IMR-90 (cell line): Measurements from ENCODE around the gene HSD3B1. TPM values are rescaled to one million over a fixed set of nuclear protein-coding genes. Genes with fewer than 3 reads are reported as not detected.

Experiments used
- ATAC-seq: fragments of 200-7000 bp; cut with Tn5 transposase; 2 replicates; pipeline ENCODE4 v1.9.1; 2020; ENCODE audit warnings: low read depth, mild to moderate bottlenecking, moderate library complexity
- BruUV-seq: library from RNA; stranded (reverse); fragments of 400-500 nt; replicated peaks from 2 replicates; lab custom pipeline; 2021; lab: Mats Ljungman, UMichigan
- CTCF ChIA-PET: fragments of 300-600 bp; formaldehyde crosslinking; extraction: SDS; loops from one replicate; lab custom pipeline; 2021; ENCODE audit warnings: antibody characterized with exemption; lab: Yijun Ruan, JAX
- POLR2A ChIA-PET: fragments of 300-600 bp; sonication (Branson Sonifier 250); formaldehyde crosslinking; loops from one replicate; lab custom pipeline; 2022; ENCODE audit warnings: antibody characterized with exemption; ENCODE audit not compliant: unreplicated experiment; lab: Charles Lee
- DNase-seq: peaks from one replicate; pipeline ENCODE4 v3.0.0; 2013
- H2AFZ ChIP-seq: replicated peaks from 2 replicates; pipeline ENCODE3; 2013; ENCODE audit warnings: low read length, mild to moderate bottlenecking; ENCODE audit not compliant: poor library complexity
- H2AK5ac ChIP-seq: 2 replicates; pipeline ENCODE4 v1.6.1; 2013; ENCODE audit warnings: low read depth, low read length, inconsistent platforms
- H2AK9ac ChIP-seq: replicated peaks from 2 replicates; pipeline ENCODE3; 2013; ENCODE audit warnings: mild to moderate bottlenecking, low read depth, low read length, moderate library complexity; ENCODE audit not compliant: poor library complexity
- H2BK120ac ChIP-seq: 2 replicates; pipeline ENCODE4 v1.6.1; 2013; ENCODE audit warnings: low read depth, low read length, inconsistent platforms
- H2BK15ac ChIP-seq: 3 replicates; pipeline ENCODE4 v1.6.1; 2013; ENCODE audit warnings: low read depth, low read length, inconsistent platforms
- H2BK20ac ChIP-seq: 2 replicates; pipeline ENCODE4 v1.6.1; 2013; ENCODE audit warnings: low read depth, mild to moderate bottlenecking, inconsistent platforms, low read length, moderate library complexity
- H2BK5ac ChIP-seq: 2 replicates; pipeline ENCODE4 v1.6.1; 2013; ENCODE audit warnings: mild to moderate bottlenecking, low read depth, low read length, inconsistent platforms; ENCODE audit not compliant: poor library complexity, severe bottlenecking
- H3K14ac ChIP-seq: replicated peaks from 2 replicates; pipeline ENCODE4 v1.6.1; 2013; ENCODE audit warnings: low read depth, low read length, inconsistent platforms
- H3K18ac ChIP-seq: 2 replicates; pipeline ENCODE4 v1.6.1; 2013; ENCODE audit warnings: low read depth, low read length, control low read depth
- H3K23ac ChIP-seq: 2 replicates; pipeline ENCODE4 v1.6.1; 2013; ENCODE audit warnings: low read depth, low read length, inconsistent platforms
- H3K27ac ChIP-seq: 2 replicates; pipeline ENCODE4 v1.5.1; 2013; ENCODE audit warnings: mild to moderate bottlenecking, control low read depth, low read length; ENCODE audit not compliant: insufficient read depth
- H3K27me3 ChIP-seq: 2 replicates; pipeline ENCODE4 v1.6.1; 2013; ENCODE audit warnings: low read length; ENCODE audit not compliant: control insufficient read depth, insufficient read depth
- H3K36me3 ChIP-seq: 2 replicates; pipeline ENCODE4 v1.6.1; 2013; ENCODE audit warnings: low read length, mixed read lengths; ENCODE audit not compliant: control insufficient read depth, insufficient read depth
- H3K4ac ChIP-seq: 2 replicates; pipeline ENCODE4 v1.6.1; 2013; ENCODE audit warnings: low read depth, low read length, inconsistent platforms
- H3K4me1 ChIP-seq: 2 replicates; pipeline ENCODE4 v1.6.1; 2013; ENCODE audit warnings: low read length, mixed read lengths; ENCODE audit not compliant: control insufficient read depth, insufficient read depth
- H3K4me2 ChIP-seq: 2 replicates; pipeline ENCODE4 v1.6.1; 2013; ENCODE audit warnings: low read depth, mild to moderate bottlenecking, control low read depth, low read length, moderate library complexity
- H3K4me3 ChIP-seq: 2 replicates; pipeline ENCODE4 v1.5.1; 2013; ENCODE audit warnings: low read depth, mild to moderate bottlenecking, control low read depth, low read length, moderate library complexity; ENCODE audit not compliant: insufficient read depth
- H3K56ac ChIP-seq: 2 replicates; pipeline ENCODE4 v1.6.1; 2013; ENCODE audit warnings: low read length, inconsistent platforms; ENCODE audit not compliant: insufficient read depth; ENCODE audit errors: extremely low read depth
- H3K79me1 ChIP-seq, 2 experiments: 2 replicates each; pipeline ENCODE4 v1.6.1; 2013; ENCODE audit warnings: low read length in 2 of 2, inconsistent platforms in 1 of 2, low read depth in 1 of 2
- H3K9ac ChIP-seq: 2 replicates; pipeline ENCODE4 v1.6.1; 2013; ENCODE audit warnings: low read depth, low read length, control low read depth
- H3K9me1 ChIP-seq: 2 replicates; pipeline ENCODE4 v1.6.1; 2013; ENCODE audit warnings: low read length, inconsistent platforms; ENCODE audit not compliant: insufficient read depth
- H3K9me3 ChIP-seq: 2 replicates; pipeline ENCODE4 v1.6.1; 2013; ENCODE audit warnings: low read length; ENCODE audit not compliant: control insufficient read depth, insufficient read depth
- H4K20me1 ChIP-seq: 2 replicates; pipeline ENCODE4 v1.6.1; 2013; ENCODE audit warnings: low read length, inconsistent platforms; ENCODE audit not compliant: insufficient read depth
- H4K5ac ChIP-seq: 2 replicates; pipeline ENCODE4 v1.6.1; 2013; ENCODE audit warnings: mild to moderate bottlenecking, low read depth, low read length, control low read depth
- H4K8ac ChIP-seq, 2 experiments: 2 replicates each; pipeline ENCODE4 v1.6.1; 2013; ENCODE audit warnings: low read depth in 2 of 2, low read length in 2 of 2, control low read depth in 1 of 2, inconsistent platforms in 1 of 2
- H4K91ac ChIP-seq: 2 replicates; pipeline ENCODE4 v1.6.1; 2013; ENCODE audit warnings: low read depth, low read length, inconsistent platforms; ENCODE audit not compliant: insufficient read depth
- CEBPB ChIP-seq: IDR thresholded peaks from 2 replicates; pipeline ENCODE4 v1.6.1; 2012; ENCODE audit warnings: low read depth, low read length, improper control_type of control experiment
- CTCF ChIP-seq: conservative IDR thresholded peaks from 2 replicates; pipeline ENCODE4 v1.5.1; 2012; ENCODE audit warnings: mild to moderate bottlenecking, low read depth, low read length, improper control_type of control experiment
- MXI1 ChIP-seq: IDR thresholded peaks from 2 replicates; pipeline ENCODE4 v1.6.1; 2012; ENCODE audit warnings: low read depth, mild to moderate bottlenecking, low read length, moderate library complexity, borderline replicate concordance
- RCOR1 ChIP-seq: IDR thresholded peaks from 2 replicates; pipeline ENCODE4 v1.6.1; 2012; ENCODE audit warnings: mild to moderate bottlenecking, low read length, improper control_type of control experiment; ENCODE audit not compliant: insufficient replicate concordance
- RFX5 ChIP-seq: IDR thresholded peaks from 2 replicates; pipeline ENCODE4 v1.8.0; 2012; ENCODE audit warnings: low read depth, mild to moderate bottlenecking, low read length, moderate library complexity
- WGBS, 2 experiments: methylation state at CpG; one replicate each; pipeline versions ENCODE4 v1.1.5 to v1.1.7; 2013; ENCODE audit warnings: missing lambda C conversion rate in 2 of 2; ENCODE audit not compliant: insufficient read length in 1 of 2; ENCODE audit errors: extremely low coverage in 2 of 2; 5-methylcytosine and 5-hydroxymethylcytosine counted together
- dilution Hi-C: fragments of 300-500 bp; cut with HindIII; formaldehyde crosslinking; loops from one replicate; pipeline ENCODE4 v1.14.3; 2018; ENCODE audit warnings: low sequenced_read_pairs; ENCODE audit not compliant: unreplicated experiment
- in situ Hi-C: fragments of 300-500 bp; cut with MboI; formaldehyde crosslinking; loops from 3 replicates; pipeline ENCODE4 v1.14.3; 2019; ENCODE audit warnings: low sequenced_read_pairs, inconsistent platforms, mixed read lengths
- intact Hi-C: fragments of 100-400 bp; cut with micrococcal nuclease; formaldehyde crosslinking; loops from 2 replicates; pipeline ENCODE4 v1.10.0; 2022
- polyA plus RNA-seq, 3 experiments: library from polyadenylated mRNA; depleted of rRNA; stranded (reverse); fragments of >200 nt; gene quantifications; 2 replicates each; pipeline ENCODE4 v1.2.3, GENCODE V29; 2012; ENCODE audit warnings: low replicate concordance in 1 of 3
- total RNA-seq: library from RNA; depleted of rRNA; stranded (reverse); fragments of >200 nt; gene quantifications from 2 replicates; pipeline ENCODE4 v1.2.3, GENCODE V29; 2012

The HSD3B1 gene
- total and polyA plus RNA-seq, 2 of the 4 experiments (the other 2 are of a cell fraction), result not detected

- DNase-seq (no peak), ATAC-seq (no peak)
- no CpG with 5 or more reads among the region's 3 CpGs for WGBS, 2 experiments
- H3K56ac ChIP-seq, result no peak overlapping the region
- H2AK9ac ChIP-seq, result no peak overlapping the region
- H4K8ac ChIP-seq, result no peak overlapping the region
- no peaks in the 10 kb centered on the region for H3K9me3 ChIP-seq
- dilution Hi-C loops (no loop called here), intact Hi-C loops (no loop called here), in situ Hi-C loops (no loop called here)
- H2BK20ac ChIP-seq, result no peak overlapping the region
- no peak overlapping the region for H2BK120ac ChIP-seq
- no peak overlapping the region for H3K14ac ChIP-seq
- no peak overlapping the region for H3K4me2 ChIP-seq
- H2BK5ac ChIP-seq, result no peak overlapping the region
- no peak overlapping the region for H3K4me3 ChIP-seq
- H3K18ac ChIP-seq, result no peak overlapping the region
- H4K20me1 ChIP-seq, result no peaks in the 10 kb centered on the region
- H2AFZ ChIP-seq, result no peak overlapping the region
- no peaks in the 10 kb centered on the region for H3K9me1 ChIP-seq
- H3K4me1 ChIP-seq, result no peaks in the 10 kb centered on the region
- CTCF ChIA-PET, result no interaction called here
- no peaks in the 10 kb centered on the region for H3K79me1 ChIP-seq
- H4K5ac ChIP-seq, result no peak overlapping the region
- H3K4ac ChIP-seq, result no peak overlapping the region
- POLR2A ChIA-PET, result no interaction called here
- H2AK5ac ChIP-seq, result no peak overlapping the region
- H3K9ac ChIP-seq, result no peak overlapping the region
- H3K27ac ChIP-seq, result no peak overlapping the region
- H2BK15ac ChIP-seq, result no peak overlapping the region
- no peaks in the 10 kb centered on the region for H3K36me3 ChIP-seq
- TF ChIP-seq CTCF (no peak), CEBPB (no peak), MXI1 (no peak), RFX5 (no peak), RCOR1 (no peak)
- no peak overlapping the region for H4K91ac ChIP-seq
- BruUV-seq, result no TSS peak
- no peaks in the 10 kb centered on the region for H3K27me3 ChIP-seq
- no peak overlapping the region for H3K23ac ChIP-seq
Observed at GRCh38 chr1:119470377-119470776, 36.6 kb upstream of the HSD3B1 start.
